Activated naive CD8-positive, alpha-beta T cell treated with anti-CD3 and anti-CD28 coated beads, Interleukin-2, amount 10 ng/mL, durations not matched to agents 7 days and 5 days (primary cell): ENCODE results near the gene HFM1. TPM values are rescaled to one million over a fixed set of nuclear protein-coding genes. Genes with fewer than 3 reads are reported as not detected.
"Not testable (repeated sequence)": the region's sequence is repeated elsewhere in the genome, so short reads cannot be mapped to it uniquely, and the experiment has no call there.

Source experiments
- ATAC-seq: fragments of 150-1000 bp; cut with Tn5 transposase; one replicate; pipeline ENCODE4 v1.10.0; 2021; ENCODE audit warnings: low read depth, moderate library complexity
- POLR2A ChIA-PET: fragments of 350-600 bp; sonication (Branson Sonifier 250); formaldehyde crosslinking; loops from one replicate; lab custom pipeline; 2021; ENCODE audit warnings: antibody characterized with exemption; lab: Charles Lee
- DNase-seq: peaks from one replicate; pipeline ENCODE4 v3.0.0; 2021
- H3K27ac Mint-ChIP-seq: one replicate; pipeline ENCODE4 v1.8.0; 2022; ENCODE audit warnings: mild to moderate bottlenecking, mixed read lengths
- H3K27me3 Mint-ChIP-seq: one replicate; pipeline ENCODE4 v1.8.0; 2022; ENCODE audit warnings: mild to moderate bottlenecking, moderate library complexity, mixed read lengths
- H3K36me3 Mint-ChIP-seq: one replicate; pipeline ENCODE4 v1.8.0; 2021; ENCODE audit warnings: mild to moderate bottlenecking, mixed read lengths
- H3K4me1 Mint-ChIP-seq: one replicate; pipeline ENCODE4 v1.8.0; 2021; ENCODE audit warnings: mixed read lengths
- H3K4me3 Mint-ChIP-seq: one replicate; pipeline ENCODE4 v1.8.0; 2022; ENCODE audit warnings: mild to moderate bottlenecking, moderate library complexity, mixed read lengths
- H3K9me3 Mint-ChIP-seq: one replicate; pipeline ENCODE4 v1.8.0; 2021; ENCODE audit warnings: mixed read lengths
- total RNA-seq, 2 experiments: library from RNA; stranded (reverse); gene quantifications; one replicate each; pipeline ENCODE4 v1.2.3, GENCODE V29; 2021

HFM1 gene
- total RNA-seq, 2 experiments from 2014 or later, result not detected

DNA sequence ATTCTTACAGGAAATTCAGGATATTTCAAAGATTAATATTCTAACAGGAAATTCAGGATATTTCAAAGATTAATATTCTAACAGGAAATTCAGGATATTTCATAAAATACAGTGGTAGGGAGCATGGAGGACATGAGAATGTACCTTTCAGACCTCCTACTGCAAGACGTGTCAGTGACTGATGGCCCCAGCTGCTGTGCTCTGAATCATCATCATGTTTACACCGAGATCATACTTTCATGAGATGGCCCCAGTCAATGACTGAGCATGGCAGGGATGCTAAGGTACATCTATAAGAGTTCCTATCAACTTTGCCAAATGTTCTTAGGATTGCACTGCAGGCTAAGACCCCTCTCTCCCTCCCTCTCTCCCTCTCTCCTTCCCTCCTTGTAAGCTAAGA lies 69.0 kb downstream of the HFM1 start:
- no peaks in the 10 kb centered on the region for H3K4me1 Mint-ChIP-seq
- POLR2A ChIA-PET, result no interaction called here
- no peak overlapping the region for H3K4me3 Mint-ChIP-seq
- no peak for ATAC-seq
- no peaks in the 10 kb centered on the region for H3K9me3 Mint-ChIP-seq
- DNase-seq, result no peak
- no peaks in the 10 kb centered on the region for H3K36me3 Mint-ChIP-seq
- H3K27ac Mint-ChIP-seq, result no peak overlapping the region
- peaks cover 7% of the 10 kb centered on the region for H3K27me3 Mint-ChIP-seq

DNA sequence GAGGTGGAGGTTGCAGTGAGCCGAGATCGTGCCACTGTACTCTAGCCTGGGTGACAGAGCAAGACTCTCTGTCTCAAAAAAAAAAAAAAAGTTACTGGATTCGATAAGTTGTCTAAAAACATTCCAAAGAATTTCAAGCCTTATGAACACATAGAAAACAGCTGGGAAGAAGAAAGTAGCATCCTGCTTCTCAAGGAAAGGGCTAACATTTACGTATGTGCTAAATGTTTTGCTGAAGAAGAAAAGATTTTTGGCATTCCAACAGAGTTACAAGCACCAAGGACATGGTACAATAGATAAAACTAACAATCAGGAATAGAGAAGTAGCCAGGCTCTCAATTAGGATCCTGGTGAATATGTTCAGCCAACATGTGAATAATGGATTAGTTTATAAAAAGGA lies 69.8 kb downstream of the HFM1 start:
- no peaks in the 10 kb centered on the region for H3K36me3 Mint-ChIP-seq
- H3K4me3 Mint-ChIP-seq, result no peak overlapping the region
- POLR2A ChIA-PET, result no interaction called here
- no peaks in the 10 kb centered on the region for H3K9me3 Mint-ChIP-seq
- DNase-seq, result no peak
- no peak overlapping the region for H3K27ac Mint-ChIP-seq
- peaks cover 4% of the 10 kb centered on the region for H3K27me3 Mint-ChIP-seq
- H3K4me1 Mint-ChIP-seq, result no peaks in the 10 kb centered on the region
- ATAC-seq, result no peak

DNA sequence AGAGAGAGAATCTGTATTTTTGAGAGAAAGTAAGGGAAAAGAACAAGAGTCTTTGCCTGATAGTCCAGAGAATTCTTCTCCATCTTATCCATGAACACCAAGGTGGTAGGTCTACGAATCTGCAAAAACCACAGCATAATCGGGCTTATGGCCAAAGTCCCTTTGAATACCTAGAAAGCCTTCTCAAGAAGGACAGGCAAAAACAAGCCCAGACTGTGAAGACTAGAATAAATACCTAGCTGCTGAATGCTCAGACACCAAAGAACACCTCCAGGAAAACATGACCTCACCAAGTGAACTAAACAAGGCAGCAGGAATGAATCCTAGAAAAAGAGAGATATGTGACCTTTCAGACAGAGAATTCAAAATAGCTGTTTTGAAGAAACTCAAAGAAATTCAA lies 79.2 kb downstream of the HFM1 start:
- Mint-ChIP-seq H3K36me3 (no peaks in the 10 kb centered on the region), H3K27me3 (peaks cover 5% of the 10 kb centered on the region), H3K4me3 (no peak overlapping the region), H3K27ac (no peak overlapping the region), H3K9me3 (peaks cover 1% of the 10 kb centered on the region), H3K4me1 (no peaks in the 10 kb centered on the region)
- ATAC-seq (no peak), DNase-seq (no peak)
- POLR2A ChIA-PET, result no interaction called here

DNA sequence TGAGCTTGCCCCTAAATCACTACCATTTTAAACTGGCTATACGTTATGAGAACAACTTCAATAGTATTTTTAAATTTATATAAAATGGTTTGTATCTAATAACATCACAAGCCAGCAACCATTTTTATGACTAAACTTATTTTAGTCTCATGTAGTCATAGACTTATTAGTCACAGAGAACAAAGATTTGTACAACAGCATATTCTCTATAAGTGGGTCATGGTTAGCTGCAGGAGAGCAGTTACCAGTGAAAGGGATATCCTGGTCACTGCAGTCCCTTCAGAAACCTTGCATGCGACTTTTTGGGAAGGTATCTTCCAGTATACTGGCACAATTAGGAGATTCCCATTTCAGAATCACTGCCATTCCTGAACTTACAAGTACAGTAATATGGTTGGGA lies 90.0 kb downstream of the HFM1 start:
- POLR2A ChIA-PET, result no interaction called here
- no peak for ATAC-seq
- H3K4me1 Mint-ChIP-seq, result no peaks in the 10 kb centered on the region
- no peaks in the 10 kb centered on the region for H3K9me3 Mint-ChIP-seq
- H3K27me3 Mint-ChIP-seq, result peaks cover 11% of the 10 kb centered on the region
- no peak overlapping the region for H3K27ac Mint-ChIP-seq
- no peak for DNase-seq
- H3K4me3 Mint-ChIP-seq, result no peak overlapping the region
- H3K36me3 Mint-ChIP-seq, result no peaks in the 10 kb centered on the region

DNA sequence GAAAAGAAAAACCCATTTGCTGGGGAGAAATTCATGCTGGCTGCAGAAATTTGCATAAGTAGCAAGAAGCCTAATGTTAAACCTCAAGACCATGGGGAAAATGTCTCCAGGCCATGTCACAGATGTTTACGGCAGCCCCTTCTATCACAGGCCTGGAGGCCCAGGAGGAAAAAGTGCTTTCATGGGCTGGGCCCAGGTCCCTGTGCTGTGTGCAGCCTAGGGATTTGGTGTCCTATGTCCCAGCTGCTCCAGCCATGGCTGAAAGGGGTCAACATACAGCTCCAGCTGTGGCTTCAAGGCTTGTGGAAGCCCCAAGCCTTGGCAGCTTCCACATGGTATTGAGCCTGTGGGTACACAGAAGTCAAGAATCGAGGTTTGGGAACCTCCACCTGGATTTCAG lies 93.0 kb downstream of the HFM1 start:
- Mint-ChIP-seq H3K27ac (no peak overlapping the region), H3K9me3 (peaks cover 4% of the 10 kb centered on the region), H3K27me3 (peaks cover 3% of the 10 kb centered on the region), H3K4me3 (no peak overlapping the region), H3K36me3 (no peaks in the 10 kb centered on the region), H3K4me1 (no peaks in the 10 kb centered on the region)
- DNase-seq, result no peak
- POLR2A ChIA-PET, result no interaction called here
- ATAC-seq, result no peak

DNA sequence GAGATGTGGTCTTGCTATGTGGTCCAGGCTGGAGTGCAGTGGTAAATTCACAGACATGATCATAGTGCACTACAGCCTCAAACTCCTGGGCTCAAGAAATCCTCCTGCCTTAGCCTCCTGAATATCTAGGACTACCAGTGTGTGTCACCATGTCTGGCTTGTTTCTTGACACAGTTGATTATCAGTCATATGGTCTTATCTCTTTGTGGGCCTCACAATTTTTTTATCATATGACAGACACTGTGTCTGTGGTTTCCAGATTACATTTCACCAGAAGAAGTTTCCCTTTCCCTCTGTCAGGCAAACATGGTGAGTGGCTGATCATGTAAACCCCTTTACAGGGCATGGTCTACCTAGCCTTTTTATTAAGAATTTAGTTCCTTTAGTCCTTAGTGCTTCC lies 96.1 kb downstream of the HFM1 start:
- peaks cover 4% of the 10 kb centered on the region for H3K9me3 Mint-ChIP-seq
- H3K27me3 Mint-ChIP-seq, result peaks cover 3% of the 10 kb centered on the region
- no peaks in the 10 kb centered on the region for H3K36me3 Mint-ChIP-seq
- no peak overlapping the region for H3K4me3 Mint-ChIP-seq
- H3K27ac Mint-ChIP-seq, result no peak overlapping the region
- ATAC-seq, result no peak
- POLR2A ChIA-PET, result no interaction called here
- DNase-seq, result no peak
- H3K4me1 Mint-ChIP-seq, result no peaks in the 10 kb centered on the region

DNA sequence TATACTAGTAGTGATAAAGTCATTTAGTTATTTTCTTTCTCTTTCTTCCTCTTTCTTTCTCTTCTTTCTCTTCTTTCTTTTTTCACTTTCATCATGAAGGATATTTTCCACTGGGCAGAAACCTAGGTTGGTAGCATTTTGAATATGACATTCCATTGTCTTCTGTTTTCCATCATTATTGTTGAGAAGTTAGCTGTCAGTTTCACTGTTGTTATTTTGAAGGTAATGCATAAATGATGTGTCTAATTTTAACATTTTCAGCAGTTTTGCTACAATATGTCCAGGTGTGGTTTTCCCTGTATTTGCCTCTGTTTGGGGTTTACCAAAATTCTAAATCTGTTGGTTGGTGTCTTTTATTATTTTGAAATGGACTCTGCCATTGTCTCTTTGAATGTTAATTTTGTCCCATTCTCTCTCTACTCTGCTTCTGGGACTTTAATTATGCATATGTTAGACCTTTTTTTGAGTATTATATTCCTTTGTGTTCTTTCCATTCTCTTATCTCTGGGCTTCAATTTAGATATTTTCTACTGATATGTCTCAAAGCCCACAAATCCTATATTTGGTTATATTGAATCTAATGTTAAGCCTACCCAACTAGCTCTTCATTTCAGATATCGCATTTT lies 96.7 kb downstream of the HFM1 start:
- no peaks in the 10 kb centered on the region for H3K4me1 Mint-ChIP-seq
- POLR2A ChIA-PET, result no interaction called here
- no peaks in the 10 kb centered on the region for H3K36me3 Mint-ChIP-seq
- H3K9me3 Mint-ChIP-seq, result peaks cover 4% of the 10 kb centered on the region
- no peak overlapping the region for H3K27ac Mint-ChIP-seq
- DNase-seq, result no peak
- no peak for ATAC-seq
- no peak overlapping the region for H3K4me3 Mint-ChIP-seq
- peaks cover 2% of the 10 kb centered on the region for H3K27me3 Mint-ChIP-seq

DNA sequence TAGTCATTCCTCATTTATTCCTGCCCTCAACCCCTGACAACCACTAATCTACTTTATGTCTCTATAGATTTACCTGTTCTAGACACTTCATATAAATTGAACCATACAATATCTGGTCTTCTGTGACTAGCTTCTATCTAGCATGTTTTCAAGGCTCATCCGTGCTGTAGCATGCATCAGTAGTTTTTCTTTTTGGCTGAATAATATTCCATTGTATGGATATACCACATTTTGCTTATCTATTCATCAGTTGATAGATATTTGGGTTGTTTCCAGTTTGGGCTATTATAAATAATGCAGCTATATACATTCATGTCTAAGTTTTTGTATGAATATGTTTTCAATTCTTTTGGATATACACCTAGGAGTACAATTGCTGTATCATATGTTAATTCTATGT lies 101.5 kb downstream of the HFM1 start:
- ATAC-seq (no peak), DNase-seq (no peak)
- POLR2A ChIA-PET, result no interaction called here
- Mint-ChIP-seq H3K9me3 (peaks cover 4% of the 10 kb centered on the region), H3K4me1 (no peaks in the 10 kb centered on the region), H3K4me3 (no peak overlapping the region), H3K27me3 (peaks cover under 1% of the 10 kb centered on the region), H3K27ac (no peak overlapping the region), H3K36me3 (no peaks in the 10 kb centered on the region)

DNA sequence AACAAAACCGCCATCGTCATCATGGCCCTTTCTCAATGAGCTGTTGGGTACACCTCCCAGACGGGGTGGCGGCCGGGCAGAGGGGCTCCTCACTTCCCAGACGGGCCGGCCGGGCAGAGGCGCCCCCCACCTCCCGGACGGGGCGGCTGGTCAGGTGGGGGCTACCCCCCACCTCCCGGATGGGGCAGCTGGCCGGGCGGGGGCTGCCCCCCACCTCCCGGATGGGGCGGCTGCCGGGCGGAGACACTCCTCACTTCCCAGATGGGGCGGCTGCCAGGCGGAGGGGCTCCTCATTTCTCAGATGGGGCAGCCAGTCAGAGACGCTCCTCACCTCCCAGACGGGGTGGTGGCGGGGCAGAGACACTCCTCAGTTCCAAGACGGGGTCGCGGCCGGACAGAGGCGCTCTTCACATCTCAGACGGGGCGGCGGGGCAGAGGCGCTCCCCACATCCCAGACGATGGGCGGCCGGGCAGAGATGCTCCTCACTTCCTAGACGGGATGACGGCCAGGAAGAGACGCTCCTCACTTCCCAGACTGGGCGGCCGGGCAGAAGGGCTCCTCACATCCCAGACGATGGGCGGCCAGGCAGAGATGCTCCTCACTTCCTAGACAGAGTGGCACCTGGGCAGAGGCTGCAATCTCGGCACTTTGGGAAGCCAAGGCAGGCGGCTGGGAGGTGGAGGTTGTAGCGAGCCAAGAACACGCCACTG lies 115.6 kb downstream of the HFM1 start:
- DNase-seq, ATAC-seq, H3K27me3 Mint-ChIP-seq, H3K9me3 Mint-ChIP-seq, H3K4me1 Mint-ChIP-seq, POLR2A ChIA-PET, H3K27ac Mint-ChIP-seq, H3K4me3 Mint-ChIP-seq, H3K36me3 Mint-ChIP-seq: not testable (repeated sequence)

DNA sequence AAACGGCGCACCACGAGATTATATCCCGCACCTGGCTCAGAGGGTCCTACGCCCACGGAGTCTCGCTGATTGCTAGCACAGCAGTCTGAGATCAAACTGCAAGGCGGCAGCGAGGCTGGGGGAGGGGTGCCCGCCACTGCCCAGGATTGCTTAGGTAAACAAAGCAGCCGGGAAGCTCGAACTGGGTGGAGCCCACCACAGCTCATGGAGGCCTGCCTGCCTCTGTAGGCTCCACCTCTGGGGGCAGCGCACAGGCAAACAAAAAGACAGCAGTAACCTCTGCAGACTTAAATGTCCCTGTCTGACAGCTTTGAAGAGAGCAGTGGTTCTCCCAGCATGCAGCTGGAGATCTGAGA lies 117.7 kb downstream of the HFM1 start:
- ATAC-seq, H3K36me3 Mint-ChIP-seq, H3K27ac Mint-ChIP-seq, H3K4me1 Mint-ChIP-seq, DNase-seq, H3K4me3 Mint-ChIP-seq, POLR2A ChIA-PET, H3K9me3 Mint-ChIP-seq, H3K27me3 Mint-ChIP-seq: not testable (repeated sequence)

DNA sequence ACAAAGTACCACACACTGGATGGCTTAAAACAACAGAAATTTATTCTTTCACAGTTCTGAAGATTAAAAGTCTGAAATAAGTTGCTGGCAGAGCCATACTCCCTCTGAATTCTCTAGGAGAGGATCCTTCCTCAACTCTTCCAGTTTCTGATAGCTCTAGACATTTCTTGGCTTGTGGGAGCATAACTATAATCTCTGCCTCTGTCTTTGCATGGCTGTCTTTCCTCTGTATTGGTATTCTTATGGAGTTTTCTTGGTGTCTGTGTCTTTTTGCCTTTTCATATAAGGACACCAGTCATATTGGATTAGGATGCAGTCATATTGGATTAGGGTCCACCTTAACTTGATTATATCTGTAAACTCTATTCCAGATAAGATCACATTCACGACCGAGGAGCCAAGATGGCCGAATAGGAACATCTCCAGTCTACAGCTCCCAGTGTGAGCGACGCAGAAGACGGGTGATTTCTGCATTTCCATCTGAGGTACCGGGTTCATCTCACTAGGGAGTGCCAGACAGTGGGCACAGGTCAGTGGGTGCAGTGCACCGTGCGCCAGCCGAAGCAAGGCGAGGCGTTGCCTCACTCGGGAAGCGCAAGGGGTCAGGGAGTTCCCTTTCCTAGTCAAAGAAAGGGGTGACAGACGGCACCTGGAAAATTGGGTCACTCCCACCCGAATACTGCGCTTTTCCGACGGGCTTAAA lies 118.2 kb downstream of the HFM1 start:
- H3K4me3 Mint-ChIP-seq, DNase-seq, H3K9me3 Mint-ChIP-seq, H3K27ac Mint-ChIP-seq, H3K27me3 Mint-ChIP-seq, POLR2A ChIA-PET, H3K4me1 Mint-ChIP-seq, ATAC-seq, H3K36me3 Mint-ChIP-seq: not testable (repeated sequence)

DNA sequence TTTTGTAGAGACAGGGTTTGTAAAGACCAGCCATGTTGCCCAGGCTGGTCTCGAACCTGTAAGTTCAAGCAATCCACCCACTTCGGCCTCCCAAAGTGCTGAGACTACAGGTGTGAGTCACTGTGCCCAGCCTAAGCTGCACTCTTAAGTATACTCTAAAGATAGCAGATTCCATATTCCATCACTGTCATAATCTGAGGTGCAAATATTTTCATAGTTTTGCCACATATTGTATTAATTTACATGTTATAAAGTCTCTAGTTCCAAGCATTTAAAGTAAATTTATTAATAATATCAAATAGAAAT lies 121.3 kb downstream of the HFM1 start:
- no peaks in the 10 kb centered on the region for H3K4me1 Mint-ChIP-seq
- DNase-seq, result no peak
- H3K36me3 Mint-ChIP-seq, result no peaks in the 10 kb centered on the region
- H3K27me3 Mint-ChIP-seq, result peaks cover 6% of the 10 kb centered on the region
- POLR2A ChIA-PET, result no interaction called here
- no peak for ATAC-seq
- H3K27ac Mint-ChIP-seq, result no peak overlapping the region
- no peak overlapping the region for H3K4me3 Mint-ChIP-seq
- no peaks in the 10 kb centered on the region for H3K9me3 Mint-ChIP-seq

DNA sequence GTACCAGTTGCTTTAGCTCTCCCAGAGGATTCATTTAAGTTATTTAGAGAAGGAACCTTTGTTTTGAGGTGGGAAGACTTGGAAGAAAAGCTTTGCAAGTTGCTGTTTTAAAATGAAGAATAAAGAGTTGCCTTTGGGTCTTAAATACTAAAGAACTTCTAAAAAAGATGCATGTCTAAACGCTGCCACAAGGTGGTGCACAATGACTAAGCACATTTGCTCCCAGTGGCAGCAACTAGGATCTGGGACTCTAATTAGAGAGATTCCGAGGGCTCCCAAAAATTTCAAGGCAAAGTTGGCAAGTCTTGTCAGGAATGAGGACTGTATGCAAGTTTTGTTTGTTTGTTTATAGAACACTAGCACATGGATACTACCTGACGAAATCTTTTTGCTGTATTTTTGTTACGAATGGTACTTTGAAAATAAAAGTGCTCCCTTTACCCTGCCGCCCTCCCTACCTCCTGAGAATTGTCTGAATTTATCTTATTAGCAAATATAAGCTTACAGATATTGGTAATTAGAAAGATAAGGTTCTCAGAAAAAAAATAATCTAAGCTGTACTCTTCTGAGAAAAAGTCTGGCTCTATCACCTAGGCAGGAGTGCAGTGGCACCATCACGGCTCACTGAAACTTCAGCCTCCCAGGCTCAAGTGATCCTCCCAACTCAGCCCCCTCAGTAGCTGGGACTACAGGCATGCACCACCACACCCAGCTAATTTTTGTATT lies 121.8 kb downstream of the HFM1 start:
- no peaks in the 10 kb centered on the region for H3K4me1 Mint-ChIP-seq
- no peak for ATAC-seq
- H3K27ac Mint-ChIP-seq, result no peak overlapping the region
- no peaks in the 10 kb centered on the region for H3K36me3 Mint-ChIP-seq
- H3K9me3 Mint-ChIP-seq, result no peaks in the 10 kb centered on the region
- POLR2A ChIA-PET, result no interaction called here
- DNase-seq, result no peak
- no peak overlapping the region for H3K4me3 Mint-ChIP-seq
- H3K27me3 Mint-ChIP-seq, result peaks cover 6% of the 10 kb centered on the region

DNA sequence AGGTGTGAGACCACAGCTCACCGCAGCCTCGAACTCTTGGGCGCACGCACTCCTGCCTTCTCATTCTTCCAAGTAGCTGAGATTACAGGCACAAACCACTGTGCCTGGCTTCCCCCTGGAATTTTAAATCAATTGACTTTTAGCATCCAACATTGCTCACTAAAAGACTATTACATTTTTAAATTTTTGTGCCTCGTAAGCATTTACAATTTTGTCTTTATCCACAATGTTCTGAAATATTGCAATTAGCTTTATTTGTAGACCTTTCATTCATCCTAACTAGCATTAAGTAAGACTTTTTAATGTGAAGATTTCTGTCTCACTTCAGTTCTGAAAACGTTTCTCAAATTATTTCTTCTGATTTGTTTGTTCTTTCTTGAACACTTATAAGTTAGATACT lies 122.9 kb downstream of the HFM1 start:
- ATAC-seq (no peak), DNase-seq (no peak)
- H3K4me1 Mint-ChIP-seq, result no peaks in the 10 kb centered on the region
- no peak overlapping the region for H3K4me3 Mint-ChIP-seq
- H3K27ac Mint-ChIP-seq, result no peak overlapping the region
- H3K36me3 Mint-ChIP-seq, result no peaks in the 10 kb centered on the region
- POLR2A ChIA-PET, result no interaction called here
- peaks cover 6% of the 10 kb centered on the region for H3K27me3 Mint-ChIP-seq
- H3K9me3 Mint-ChIP-seq, result no peaks in the 10 kb centered on the region
